Neural cell (in vitro differentiated cells): ENCODE data around the gene ITK. TPM values are rescaled to one million over a fixed set of nuclear protein-coding genes. Genes with fewer than 3 reads are reported as not detected.

Experiments used
- H2AFZ ChIP-seq: fragments of 200-600, 300-800 bp; sonication (generic), shearing (Covaris generic); 2 replicates; pipeline ENCODE4 v1.6.0; 2014; ENCODE audit warnings: low read depth, mild to moderate bottlenecking, antibody characterized with exemption, low read length, moderate library complexity
- H3F3A ChIP-seq: fragments of 200-600 bp; shearing (Covaris generic); 2 replicates; pipeline ENCODE4 v1.6.1; 2016; ENCODE audit warnings: mild to moderate bottlenecking, moderate library complexity, mixed read lengths, antibody characterized with exemption, low read length; ENCODE audit not compliant: insufficient read depth, poor library complexity, severe bottlenecking
- H3K27ac ChIP-seq: fragments of 200-600, 300-800 bp; sonication (generic), shearing (Covaris generic); 2 replicates; pipeline ENCODE4 v1.5.1; 2014; ENCODE audit warnings: mild to moderate bottlenecking, low read length, moderate library complexity
- H3K27me3 ChIP-seq: fragments of 300-800, 200-600 bp; sonication (generic), shearing (Covaris generic); 2 replicates; pipeline ENCODE4 v1.6.0; 2014; ENCODE audit warnings: mild to moderate bottlenecking, low read depth, low read length, moderate library complexity; ENCODE audit not compliant: insufficient read depth
- H3K36me3 ChIP-seq: fragments of 300-800, 200-600 bp; sonication (generic), shearing (Covaris generic); 2 replicates; pipeline ENCODE4 v1.5.1; 2014; ENCODE audit warnings: mild to moderate bottlenecking, antibody characterized with exemption, low read length, moderate library complexity; ENCODE audit not compliant: insufficient read depth
- H3K4me2 ChIP-seq: fragments of 300-800, 200-600 bp; sonication (generic), shearing (Covaris generic); 2 replicates; pipeline ENCODE4 v1.6.0; 2014; ENCODE audit warnings: mild to moderate bottlenecking, low read length
- H3K4me3 ChIP-seq: fragments of 300-800, 200-600 bp; sonication (generic), shearing (Covaris generic); 2 replicates; pipeline ENCODE4 v1.5.1; 2014; ENCODE audit warnings: mild to moderate bottlenecking, low read length, moderate library complexity
- H3K79me2 ChIP-seq: fragments of 200-600 bp; shearing (Covaris generic); replicated peaks from 2 replicates; pipeline ENCODE4 v1.6.0; 2014; ENCODE audit warnings: mild to moderate bottlenecking, low read length, moderate library complexity; ENCODE audit not compliant: insufficient read depth
- H3K9ac ChIP-seq: fragments of 300-800, 200-600 bp; sonication (generic), shearing (Covaris generic); 2 replicates; pipeline ENCODE4 v1.6.1; 2016; ENCODE audit warnings: mild to moderate bottlenecking, low read length, mixed read lengths
- H3K9me2 ChIP-seq: fragments of 200-600 bp; shearing (Covaris generic); 2 replicates; pipeline ENCODE4 v1.6.1; 2016; ENCODE audit warnings: mild to moderate bottlenecking, low read length, mixed read lengths; ENCODE audit not compliant: insufficient read depth
- H3K9me3 ChIP-seq: fragments of 200-600, 300-800 bp; sonication (generic), shearing (Covaris generic); 2 replicates; pipeline ENCODE4 v1.6.1; 2016; ENCODE audit warnings: mild to moderate bottlenecking, mixed run types, low read length, moderate library complexity, mixed read lengths
- H4K20me1 ChIP-seq: fragments of 200-600 bp; shearing (Covaris generic); 2 replicates; pipeline ENCODE4 v1.6.1; 2016; ENCODE audit warnings: mild to moderate bottlenecking, mixed run types; ENCODE audit not compliant: insufficient read depth
- CTCF ChIP-seq: fragments of 450-650 bp; IDR thresholded peaks from 2 replicates; pipeline ENCODE4 v1.5.1; 2014; ENCODE audit warnings: antibody characterized with exemption, mild to moderate bottlenecking, moderate library complexity; ENCODE audit not compliant: poor library complexity, severe bottlenecking
- EP300 ChIP-seq: fragments of 450-650 bp; conservative IDR thresholded peaks from 2 replicates; pipeline ENCODE4 v1.6.1; 2014; ENCODE audit warnings: antibody characterized with exemption, mild to moderate bottlenecking, moderate library complexity; ENCODE audit not compliant: poor library complexity, severe bottlenecking
- EZH2 ChIP-seq: fragments of 200-600, 300-800 bp; shearing (Covaris generic), sonication (generic); IDR thresholded peaks from 2 replicates; pipeline ENCODE4 v1.6.1; 2014; ENCODE audit warnings: antibody characterized with exemption, low read length, borderline replicate concordance, mild to moderate bottlenecking; ENCODE audit not compliant: insufficient read depth, poor library complexity, severe bottlenecking
- MXI1 ChIP-seq: fragments of 450-650 bp; conservative IDR thresholded peaks from 2 replicates; pipeline ENCODE4 v1.6.1; 2014; ENCODE audit warnings: antibody characterized with exemption, mild to moderate bottlenecking; ENCODE audit not compliant: poor library complexity, severe bottlenecking
- POLR2AphosphoS5 ChIP-seq: IDR thresholded peaks from 2 replicates; pipeline ENCODE4 v1.6.1; 2012
- RAD21 ChIP-seq: fragments of 450-650 bp; conservative IDR thresholded peaks from 2 replicates; pipeline ENCODE4 v1.6.1; 2014; ENCODE audit warnings: antibody characterized with exemption, mild to moderate bottlenecking, moderate library complexity
- REST ChIP-seq: IDR thresholded peaks from 2 replicates; pipeline ENCODE4 v1.6.1; 2012; ENCODE audit warnings: borderline replicate concordance
- SMC3 ChIP-seq: fragments of 450-650 bp; conservative IDR thresholded peaks from 2 replicates; pipeline ENCODE4 v1.6.1; 2014; ENCODE audit warnings: antibody characterized with exemption, mild to moderate bottlenecking, moderate library complexity; ENCODE audit not compliant: poor library complexity
- TAF1 ChIP-seq: IDR thresholded peaks from 2 replicates; pipeline ENCODE4 v1.6.1; 2012; ENCODE audit warnings: low read depth
- polyA plus RNA-seq: library from polyadenylated mRNA; depleted of rRNA; stranded (reverse); fragments of >200 nt; gene quantifications from 2 replicates; pipeline ENCODE4 v1.2.3, GENCODE V29; 2014

ITK gene
- polyA plus RNA-seq, 1 donor from 2014 or later, result not detected

- H2AFZ ChIP-seq, result no peak overlapping the region
- no peaks in the 10 kb centered on the region for H3K9me2 ChIP-seq
- H3K4me2 ChIP-seq, result no peak overlapping the region
- H4K20me1 ChIP-seq, result no peaks in the 10 kb centered on the region
- no peak for TF ChIP-seq CTCF
- TF ChIP-seq EZH2, result no peak
- TF ChIP-seq REST, result no peak
- no peak for TF ChIP-seq EP300
- H3K9ac ChIP-seq, result no peak overlapping the region
- H3K9me3 ChIP-seq, result no peaks in the 10 kb centered on the region
- H3K79me2 ChIP-seq, result no peaks in the 10 kb centered on the region
- H3F3A ChIP-seq, result no peaks in the 10 kb centered on the region
- no peaks in the 10 kb centered on the region for H3K27me3 ChIP-seq
- H3K4me3 ChIP-seq, result no peak overlapping the region
- no peaks in the 10 kb centered on the region for H3K36me3 ChIP-seq
- no peak overlapping the region for H3K27ac ChIP-seq
These were observed 7.6 kb downstream of the ITK start for GRCh38 chr5:157188270-157188669.

- Histone ChIP-seq H3K79me2 (no peaks in the 10 kb centered on the region), H3K36me3 (no peaks in the 10 kb centered on the region), H3K9me3 (no peaks in the 10 kb centered on the region), H3K9ac (no peak overlapping the region), H2AFZ (no peak overlapping the region), H3K4me2 (no peak overlapping the region), H3K4me3 (no peak overlapping the region), H3F3A (no peaks in the 10 kb centered on the region), H3K9me2 (no peaks in the 10 kb centered on the region), H3K27me3 (no peaks in the 10 kb centered on the region), H4K20me1 (no peaks in the 10 kb centered on the region), H3K27ac (no peak overlapping the region)
- TF ChIP-seq CTCF, result no peak
- no peak for TF ChIP-seq SMC3
- no peak for TF ChIP-seq MXI1
- TF ChIP-seq TAF1, result no peak
- no peak for TF ChIP-seq RAD21
- TF ChIP-seq POLR2AphosphoS5, result no peak
- no peak for TF ChIP-seq REST
- TF ChIP-seq EP300, result no peak
- no peak for TF ChIP-seq EZH2
These were observed 8.6 kb downstream of the ITK start for GRCh38 chr5:157189223-157189622.
